NT2/D1 (cell line): Measurements from ENCODE around the gene RAP2A.

ENCODE experiments used
- SUZ12 ChIP-seq: IDR thresholded peaks from 2 replicates; pipeline ENCODE4 v1.6.1; 2011; ENCODE audit not compliant: insufficient read length, insufficient read depth; ENCODE audit errors: extremely low read depth
- YY1 ChIP-seq: IDR thresholded peaks from 2 replicates; pipeline ENCODE4 v1.6.1; 2011; ENCODE audit not compliant: insufficient read length, insufficient read depth
- ZNF274 ChIP-seq: IDR thresholded peaks from 2 replicates; pipeline ENCODE4 v1.6.1; 2011; ENCODE audit warnings: mild to moderate bottlenecking, low read depth, low read length

DNA sequence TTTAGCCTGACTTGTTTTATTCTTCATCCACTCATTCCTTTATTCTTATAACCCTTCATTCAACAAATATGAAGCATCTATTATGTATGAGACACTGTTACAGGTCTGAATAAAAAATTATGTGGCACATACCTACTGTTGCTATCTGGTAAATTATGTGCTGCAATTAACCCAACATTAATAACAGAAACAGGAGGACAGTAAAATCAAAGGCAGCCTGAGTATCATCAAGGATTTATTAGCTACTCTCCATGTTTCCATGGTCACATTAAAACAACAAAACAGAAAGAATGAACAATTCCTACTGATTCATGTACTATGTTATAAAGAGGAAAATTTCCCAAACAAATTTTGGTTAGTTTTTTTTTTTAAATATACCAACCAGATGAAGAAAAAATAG lies 43.9 kb downstream of the RAP2A start:
- TF ChIP-seq YY1 (no peak), SUZ12 (no peak), ZNF274 (no peak)
